ENCODE results near the gene NBAS.
"Not testable (repeated sequence)": the region's sequence is repeated elsewhere in the genome, so short reads cannot be mapped to it uniquely, and the experiment has no call there.

NBAS gene

DNA sequence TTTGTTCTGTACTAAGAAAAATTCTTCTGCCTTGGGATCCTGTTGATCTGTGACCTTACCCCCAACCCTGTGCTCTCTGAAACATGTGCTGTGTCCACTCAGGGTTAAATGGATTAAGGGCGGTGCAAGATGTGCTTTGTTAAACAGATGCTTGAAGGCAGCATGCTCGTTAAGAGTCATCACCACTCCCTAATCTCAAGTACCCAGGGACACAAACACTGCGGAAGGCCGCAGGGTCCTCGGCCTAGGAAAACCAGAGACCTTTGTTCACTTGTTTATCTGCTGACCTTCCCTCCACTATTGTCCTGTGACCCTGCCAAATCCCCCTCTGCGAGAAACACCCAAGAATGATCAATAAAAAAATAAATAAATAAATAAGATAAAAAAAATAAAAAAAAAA, 18.9 kb downstream of the NBAS start:
- H3K14ac ChIP-seq (ENCODE audit: low read length in 2 of 2); H3K4me2 ChIP-seq (ENCODE audit: low read length, poor library complexity, severe bottlenecking); H2BK5ac ChIP-seq (ENCODE audit: low read depth, low read length, poor library complexity, severe bottlenecking); H3K4me3 ChIP-seq (ENCODE audit: insufficient read depth in 1 of 2, low read depth in 1 of 2, low read length in 2 of 2); H2BK120ac ChIP-seq (ENCODE audit: low read depth, low read length); H3K27me3 ChIP-seq (ENCODE audit: control insufficient read depth in 1 of 2, insufficient read depth in 1 of 2, low read length in 2 of 2); H4K91ac ChIP-seq (ENCODE audit: low read length); H2BK15ac ChIP-seq (ENCODE audit: low read depth, poor library complexity, severe bottlenecking); H3K9me3 ChIP-seq (ENCODE audit: control insufficient read depth, low read length); H3K9ac ChIP-seq (ENCODE audit: low read length); H4K8ac ChIP-seq (ENCODE audit: low read length); H3K23ac ChIP-seq (ENCODE audit: low read length in 2 of 2); H3K18ac ChIP-seq (ENCODE audit: low read depth in 1 of 2, low read length in 2 of 2); DNase-seq; H3K27ac ChIP-seq (ENCODE audit: low read length, poor library complexity, severe bottlenecking); H2AK5ac ChIP-seq (ENCODE audit: low read length, severe bottlenecking); H2AFZ ChIP-seq (ENCODE audit: low read depth, low read length); H3K4ac ChIP-seq (ENCODE audit: low read depth in 1 of 2, low read length in 2 of 2); H3K4me1 ChIP-seq (ENCODE audit: control insufficient read depth, insufficient read depth, low read depth, low read length); H2BK12ac ChIP-seq (ENCODE audit: low read length in 2 of 2): not testable (repeated sequence)
- H3K36me3 ChIP-seq (ENCODE audit: control insufficient read depth in 1 of 2, insufficient read depth in 2 of 2, low read depth in 1 of 2, low read length in 2 of 2), result peaks cover 0 to 22% of the 10 kb centered on the region in 2 experiments
- WGBS, result no CpG with 5 or more reads among the region's 6 CpGs
- H3K79me1 ChIP-seq (replicated peaks; ENCODE audit: low read length, poor library complexity, severe bottlenecking), result peaks cover 19% of the 10 kb centered on the region

DNA sequence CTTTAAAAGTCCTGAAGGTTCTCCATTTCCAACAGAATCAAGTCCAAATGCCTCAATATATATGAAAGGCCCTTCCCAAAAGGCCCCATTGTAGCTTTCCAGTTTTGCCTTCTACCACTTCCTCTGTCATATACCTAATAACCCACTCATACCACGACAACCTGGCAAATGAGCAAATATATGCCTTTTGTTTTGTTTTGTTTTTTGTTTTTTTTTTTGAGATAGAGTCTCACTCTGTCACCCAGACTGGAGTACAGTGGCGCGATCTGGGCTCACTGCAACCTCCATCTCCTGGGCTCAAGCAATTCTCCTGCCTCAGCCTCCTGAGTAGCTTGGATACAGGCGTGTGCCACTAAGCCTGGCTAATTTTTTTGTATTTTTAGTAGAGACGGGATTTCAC, 20.6 kb downstream of the NBAS start:
- not testable (repeated sequence) for H2AK5ac ChIP-seq (ENCODE audit: low read length, severe bottlenecking); H3K4me2 ChIP-seq (ENCODE audit: low read length, poor library complexity, severe bottlenecking); H4K8ac ChIP-seq (ENCODE audit: low read length); H3K4me3 ChIP-seq (ENCODE audit: insufficient read depth in 1 of 2, low read depth in 1 of 2, low read length in 2 of 2); H2BK5ac ChIP-seq (ENCODE audit: low read depth, low read length, poor library complexity, severe bottlenecking); H3K27ac ChIP-seq (ENCODE audit: low read length, poor library complexity, severe bottlenecking); H3K4ac ChIP-seq (ENCODE audit: low read depth in 1 of 2, low read length in 2 of 2); H2BK12ac ChIP-seq (ENCODE audit: low read length in 2 of 2); H2BK120ac ChIP-seq (ENCODE audit: low read depth, low read length); H3K18ac ChIP-seq (ENCODE audit: low read depth in 1 of 2, low read length in 2 of 2); H3K9ac ChIP-seq (ENCODE audit: low read length); H3K27me3 ChIP-seq (ENCODE audit: control insufficient read depth in 1 of 2, insufficient read depth in 1 of 2, low read length in 2 of 2); H2BK15ac ChIP-seq (ENCODE audit: low read depth, poor library complexity, severe bottlenecking); H4K91ac ChIP-seq (ENCODE audit: low read length); H2AFZ ChIP-seq (ENCODE audit: low read depth, low read length); H3K14ac ChIP-seq (ENCODE audit: low read length in 2 of 2); H3K9me3 ChIP-seq (ENCODE audit: control insufficient read depth, low read length); DNase-seq; H3K23ac ChIP-seq (ENCODE audit: low read length in 2 of 2); H3K4me1 ChIP-seq (ENCODE audit: control insufficient read depth, insufficient read depth, low read depth, low read length)
- WGBS, result 100% methylated on average over 4 of the region's 5 CpGs
- H3K79me1 ChIP-seq (replicated peaks; ENCODE audit: low read length, poor library complexity, severe bottlenecking), result peaks cover 17% of the 10 kb centered on the region
- H3K36me3 ChIP-seq (ENCODE audit: control insufficient read depth in 1 of 2, insufficient read depth in 2 of 2, low read depth in 1 of 2, low read length in 2 of 2), result peaks cover 0 to 39% of the 10 kb centered on the region in 2 experiments

DNA sequence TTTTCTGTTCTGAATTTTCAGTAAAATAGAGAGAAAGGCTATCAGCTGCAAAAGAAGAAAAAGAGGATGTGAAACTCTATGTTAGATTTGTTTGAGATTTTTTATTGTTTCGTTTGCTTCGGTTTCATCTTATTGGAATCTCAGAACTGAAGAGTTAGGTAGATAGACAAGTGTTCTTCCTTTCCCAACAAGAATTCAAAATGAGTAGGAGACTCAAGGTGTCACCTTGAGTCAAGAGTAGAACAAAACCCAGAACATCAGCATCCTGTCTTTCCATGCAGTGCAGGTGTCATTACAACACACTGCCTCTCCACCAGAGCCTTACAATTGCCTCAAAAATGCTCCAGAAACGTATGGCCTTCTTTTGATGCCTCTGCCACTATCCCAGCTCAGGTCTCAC, 21.1 kb downstream of the NBAS start:
- Histone ChIP-seq H3K18ac (ENCODE audit: low read depth in 1 of 2, low read length in 2 of 2) (no peak overlapping the region), H3K14ac (ENCODE audit: low read length in 2 of 2) (no peak overlapping the region), H3K9me3 (ENCODE audit: control insufficient read depth, low read length) (no peaks in the 10 kb centered on the region), H3K27me3 (ENCODE audit: control insufficient read depth in 1 of 2, insufficient read depth in 1 of 2, low read length in 2 of 2) (no peaks in the 10 kb centered on the region), H2BK12ac (ENCODE audit: low read length in 2 of 2) (no peak overlapping the region), H4K8ac (ENCODE audit: low read length) (no peak overlapping the region), H3K36me3 (ENCODE audit: control insufficient read depth in 1 of 2, insufficient read depth in 2 of 2, low read depth in 1 of 2, low read length in 2 of 2) (peaks cover 0 to 40% of the 10 kb centered on the region in 2 experiments), H3K27ac (ENCODE audit: low read length, poor library complexity, severe bottlenecking) (no peak overlapping the region), H3K23ac (ENCODE audit: low read length in 2 of 2) (no peak overlapping the region), H2BK15ac (ENCODE audit: low read depth, poor library complexity, severe bottlenecking) (no peak overlapping the region), H2AK5ac (ENCODE audit: low read length, severe bottlenecking) (no peak overlapping the region), H2AFZ (ENCODE audit: low read depth, low read length) (no peak overlapping the region), H3K4ac (ENCODE audit: low read depth in 1 of 2, low read length in 2 of 2) (no peak overlapping the region), H2BK5ac (ENCODE audit: low read depth, low read length, poor library complexity, severe bottlenecking) (no peak overlapping the region), H4K91ac (ENCODE audit: low read length) (no peak overlapping the region), H2BK120ac (ENCODE audit: low read depth, low read length) (no peak overlapping the region), H3K4me1 (ENCODE audit: control insufficient read depth, insufficient read depth, low read depth, low read length) (no peaks in the 10 kb centered on the region), H3K79me1 (replicated peaks; ENCODE audit: low read length, poor library complexity, severe bottlenecking) (peaks cover 18% of the 10 kb centered on the region), H3K9ac (ENCODE audit: low read length) (no peak overlapping the region), H3K4me2 (ENCODE audit: low read length, poor library complexity, severe bottlenecking) (no peak overlapping the region), H3K4me3 (ENCODE audit: insufficient read depth in 1 of 2, low read depth in 1 of 2, low read length in 2 of 2) (no peak overlapping the region)
- no peak for DNase-seq
- WGBS, result 98% methylated on average over 3 of the region's 3 CpGs

DNA sequence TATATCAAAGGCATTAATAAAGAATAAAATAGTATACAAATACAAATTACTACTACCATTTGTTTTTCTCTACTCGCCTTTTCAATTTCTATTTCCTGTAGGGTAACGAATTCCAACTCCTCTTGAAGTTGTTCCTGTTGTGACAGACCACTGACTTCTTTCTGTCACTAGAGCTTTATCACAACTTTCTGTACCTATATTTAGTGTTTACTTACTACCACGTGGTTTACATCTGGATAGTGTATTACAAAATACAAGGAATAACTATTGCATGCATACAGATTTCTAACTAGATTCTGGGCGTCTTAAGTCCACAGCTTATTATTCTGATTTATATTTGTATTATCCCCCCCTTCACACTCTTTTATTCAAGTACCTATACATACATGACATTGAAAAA, 22.3 kb downstream of the NBAS start:
- Histone ChIP-seq H3K9ac (ENCODE audit: low read length) (no peak overlapping the region), H2BK5ac (ENCODE audit: low read depth, low read length, poor library complexity, severe bottlenecking) (no peak overlapping the region), H3K9me3 (ENCODE audit: control insufficient read depth, low read length) (no peaks in the 10 kb centered on the region), H2AFZ (ENCODE audit: low read depth, low read length) (no peak overlapping the region), H2BK12ac (ENCODE audit: low read length in 2 of 2) (no peak overlapping the region), H3K27ac (ENCODE audit: low read length, poor library complexity, severe bottlenecking) (no peak overlapping the region), H3K79me1 (replicated peaks; ENCODE audit: low read length, poor library complexity, severe bottlenecking) (peaks cover 17% of the 10 kb centered on the region), H3K14ac (ENCODE audit: low read length in 2 of 2) (no peak overlapping the region), H2BK15ac (ENCODE audit: low read depth, poor library complexity, severe bottlenecking) (no peak overlapping the region), H3K23ac (ENCODE audit: low read length in 2 of 2) (no peak overlapping the region), H3K18ac (ENCODE audit: low read depth in 1 of 2, low read length in 2 of 2) (no peak overlapping the region), H3K36me3 (ENCODE audit: control insufficient read depth in 1 of 2, insufficient read depth in 2 of 2, low read depth in 1 of 2, low read length in 2 of 2) (peaks cover 0 to 47% of the 10 kb centered on the region in 2 experiments), H4K8ac (ENCODE audit: low read length) (no peak overlapping the region), H3K4me1 (ENCODE audit: control insufficient read depth, insufficient read depth, low read depth, low read length) (no peaks in the 10 kb centered on the region), H3K27me3 (ENCODE audit: control insufficient read depth in 1 of 2, insufficient read depth in 1 of 2, low read length in 2 of 2) (no peaks in the 10 kb centered on the region), H2BK120ac (ENCODE audit: low read depth, low read length) (no peak overlapping the region), H3K4ac (ENCODE audit: low read depth in 1 of 2, low read length in 2 of 2) (no peak overlapping the region), H4K91ac (ENCODE audit: low read length) (no peak overlapping the region), H3K4me3 (ENCODE audit: insufficient read depth in 1 of 2, low read depth in 1 of 2, low read length in 2 of 2) (no peak overlapping the region), H2AK5ac (ENCODE audit: low read length, severe bottlenecking) (no peak overlapping the region), H3K4me2 (ENCODE audit: low read length, poor library complexity, severe bottlenecking) (no peak overlapping the region)
- 94% methylated on average over 2 of the region's 4 CpGs for WGBS
- DNase-seq, result no peak
